Keratinocyte (primary cell): ENCODE data around the gene SHROOM4. TPM values are rescaled to one million over a fixed set of nuclear protein-coding genes. Genes with fewer than 3 reads are reported as not detected.

Experiments used
- DNase-seq: peaks from one replicate; pipeline ENCODE4 v3.0.0-alpha.2; 2011; ENCODE audit warnings: low read depth, missing footprints, low spot score
- FAIRE-seq: peaks from 2 replicates; lab custom pipeline; 2011; peaks lifted over from hg19 to GRCh38; lab: Jason Lieb, UNC
- H2AFZ ChIP-seq: 2 replicates; pipeline ENCODE4 v1.6.0; 2012; ENCODE audit warnings: low read length, control low read depth, inconsistent platforms; ENCODE audit not compliant: control insufficient read depth
- H3K27ac ChIP-seq: 2 replicates; pipeline ENCODE4 v1.5.1; 2011; ENCODE audit warnings: low read length; ENCODE audit not compliant: control insufficient read depth, insufficient read depth
- H3K27me3 ChIP-seq: 3 replicates; pipeline ENCODE4 v1.6.0; 2011; ENCODE audit warnings: low read length; ENCODE audit not compliant: control insufficient read depth, insufficient read depth; ENCODE audit errors: extremely low read depth
- H3K36me3 ChIP-seq, 2 experiments: 2 replicates in 1 of 2; 3 replicates in 1 of 2; pipeline ENCODE4 v1.5.1; 2011; ENCODE audit warnings: low read length in 2 of 2, mild to moderate bottlenecking in 1 of 2; ENCODE audit not compliant: control insufficient read depth in 2 of 2, insufficient read depth in 2 of 2; ENCODE audit errors: extremely low read depth in 1 of 2
- H3K4me1 ChIP-seq: 3 replicates; pipeline ENCODE4 v1.5.1; 2011; ENCODE audit warnings: low read length; ENCODE audit not compliant: control insufficient read depth, insufficient read depth; ENCODE audit errors: extremely low read depth
- H3K4me2 ChIP-seq: 3 replicates; pipeline ENCODE4 v1.6.0; 2011; ENCODE audit warnings: low read depth, low read length; ENCODE audit not compliant: control insufficient read depth, insufficient read depth; ENCODE audit errors: extremely low read depth
- H3K4me3 ChIP-seq, 3 experiments: fragments of 200-600 bp in 1 of 3; sonication (generic) in 1 of 3; 2 replicates in 2 of 3; 3 replicates in 1 of 3; pipeline ENCODE4 v1.5.1; 2011 to 2016; ENCODE audit warnings: low read length in 3 of 3, mild to moderate bottlenecking in 3 of 3, control low read depth in 2 of 3, inconsistent platforms in 1 of 3, low read depth in 1 of 3, mixed read lengths in 1 of 3, mixed run types in 1 of 3, moderate library complexity in 1 of 3; ENCODE audit not compliant: control insufficient read depth in 2 of 3, insufficient read depth in 2 of 3; ENCODE audit errors: extremely low read depth in 1 of 3
- H3K79me2 ChIP-seq: 2 replicates; pipeline ENCODE4 v1.6.0; 2012; ENCODE audit warnings: low read length; ENCODE audit not compliant: control insufficient read depth, insufficient read depth
- H3K9ac ChIP-seq: 3 replicates; pipeline ENCODE4 v1.6.0; 2011; ENCODE audit warnings: low read length; ENCODE audit not compliant: control insufficient read depth, insufficient read depth; ENCODE audit errors: extremely low read depth
- H3K9me1 ChIP-seq: 3 replicates; pipeline ENCODE4 v1.6.0; 2011; ENCODE audit warnings: low read length; ENCODE audit not compliant: control insufficient read depth, insufficient read depth; ENCODE audit errors: extremely low read depth
- H3K9me3 ChIP-seq: 2 replicates; pipeline ENCODE4 v1.5.1; 2012; ENCODE audit warnings: low read depth, low read length; ENCODE audit not compliant: control insufficient read depth
- H4K20me1 ChIP-seq: 3 replicates; pipeline ENCODE4 v1.6.0; 2011; ENCODE audit warnings: low read length; ENCODE audit not compliant: control insufficient read depth, insufficient read depth; ENCODE audit errors: extremely low read depth
- EZH2 ChIP-seq: IDR thresholded peaks from one replicate; pipeline ENCODE4 v1.6.1; 2012; ENCODE audit warnings: inconsistent platforms, mild to moderate bottlenecking, low read length, moderate library complexity
- dilution Hi-C: fragments of 300-500 bp; cut with MboI; formaldehyde crosslinking; loops from one replicate; pipeline ENCODE4 v1.7.0; 2020; ENCODE audit warnings: low sequenced_read_pairs; ENCODE audit not compliant: extremely low pct_ligation_motif_present
- polyA plus RNA-seq, 5 experiments: library from polyadenylated mRNA; depleted of rRNA in 3 of 5; stranded (reverse) in 3 of 5; stranded (forward) in 1 of 5; unstranded in 1 of 5; fragments of >200 nt; gene quantifications; 1 replicate in 1 of 5; 2 replicates in 3 of 5; 3 replicates in 1 of 5; pipeline versions ENCODE4 v1.2.1 to v1.2.3, GENCODE V29; 2011 to 2012; ENCODE audit warnings: missing spikeins in 2 of 5, low read depth in 1 of 5, low replicate concordance in 1 of 5
- TF ChIP-seq, protein P1 (sequence below), 3 experiments: IDR thresholded peaks in 1 of 3; conservative IDR thresholded peaks in 1 of 3; optimal IDR thresholded peaks in 1 of 3; 2 replicates in 2 of 3; 3 replicates in 1 of 3; pipeline versions ENCODE3 to v1.5.1; 2011; ENCODE audit warnings: low read length in 3 of 3, mild to moderate bottlenecking in 3 of 3, moderate library complexity in 2 of 3, control low read depth in 1 of 3, inconsistent platforms in 1 of 3; ENCODE audit not compliant: insufficient read depth in 2 of 3; ENCODE audit errors: extremely low read depth in 1 of 3

The SHROOM4 gene
- polyA plus RNA-seq, 1 donor (not counting 4 experiments of a cell fraction or from before 2014, with no cell fraction given), result 0.50 TPM

DNA sequence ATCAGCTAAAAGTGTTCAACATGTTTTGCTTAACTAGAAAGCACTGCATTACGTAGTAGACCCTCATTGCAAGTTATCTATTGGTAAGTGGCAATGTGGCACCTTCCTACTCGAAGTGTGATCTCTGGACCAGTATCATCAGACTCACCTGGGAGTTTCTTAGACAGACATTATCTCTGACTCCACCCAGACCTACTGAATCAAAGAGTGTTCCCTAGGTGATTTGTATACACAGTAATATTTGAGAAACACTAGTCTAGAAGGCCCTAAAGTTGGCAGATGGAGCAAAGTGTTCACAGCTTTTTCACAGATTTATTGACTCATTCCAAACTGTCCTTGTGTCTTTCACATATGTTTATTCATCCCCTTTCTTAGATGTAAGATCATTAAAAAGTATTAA, 35.7 kb downstream of the SHROOM4 start:
- H3K4me3 ChIP-seq, result no peak overlapping the region
- no peaks in the 10 kb centered on the region for H3K79me2 ChIP-seq
- no peak overlapping the region for H3K27ac ChIP-seq
- H3K9ac ChIP-seq, result no peak overlapping the region
- H3K4me2 ChIP-seq, result no peak overlapping the region
- H2AFZ ChIP-seq, result no peak overlapping the region
- DNase-seq (no peak), FAIRE-seq (no peak)
- H3K9me3 ChIP-seq, result no peaks in the 10 kb centered on the region
- TF ChIP-seq EZH2, result no peak
- TF ChIP-seq, protein P1, sequence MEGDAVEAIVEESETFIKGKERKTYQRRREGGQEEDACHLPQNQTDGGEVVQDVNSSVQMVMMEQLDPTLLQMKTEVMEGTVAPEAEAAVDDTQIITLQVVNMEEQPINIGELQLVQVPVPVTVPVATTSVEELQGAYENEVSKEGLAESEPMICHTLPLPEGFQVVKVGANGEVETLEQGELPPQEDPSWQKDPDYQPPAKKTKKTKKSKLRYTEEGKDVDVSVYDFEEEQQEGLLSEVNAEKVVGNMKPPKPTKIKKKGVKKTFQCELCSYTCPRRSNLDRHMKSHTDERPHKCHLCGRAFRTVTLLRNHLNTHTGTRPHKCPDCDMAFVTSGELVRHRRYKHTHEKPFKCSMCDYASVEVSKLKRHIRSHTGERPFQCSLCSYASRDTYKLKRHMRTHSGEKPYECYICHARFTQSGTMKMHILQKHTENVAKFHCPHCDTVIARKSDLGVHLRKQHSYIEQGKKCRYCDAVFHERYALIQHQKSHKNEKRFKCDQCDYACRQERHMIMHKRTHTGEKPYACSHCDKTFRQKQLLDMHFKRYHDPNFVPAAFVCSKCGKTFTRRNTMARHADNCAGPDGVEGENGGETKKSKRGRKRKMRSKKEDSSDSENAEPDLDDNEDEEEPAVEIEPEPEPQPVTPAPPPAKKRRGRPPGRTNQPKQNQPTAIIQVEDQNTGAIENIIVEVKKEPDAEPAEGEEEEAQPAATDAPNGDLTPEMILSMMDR (optimal IDR thresholded peaks at IDR 0.05 in 1 of 3, IDR thresholded peaks at IDR 0.05 in 1 of 3, conservative IDR thresholded peaks at IDR 0.05 in 1 of 3; ENCODE audit: extremely low read depth in 1 of 3, insufficient read depth in 2 of 3, low read length in 3 of 3), result no peak
- H3K9me1 ChIP-seq, result no peaks in the 10 kb centered on the region
- no peaks in the 10 kb centered on the region for H3K27me3 ChIP-seq
- no peaks in the 10 kb centered on the region for H3K4me1 ChIP-seq
- no peaks in the 10 kb centered on the region for H4K20me1 ChIP-seq
- H3K36me3 ChIP-seq, result no peaks in the 10 kb centered on the region
- dilution Hi-C loops, result no loop called here

DNA sequence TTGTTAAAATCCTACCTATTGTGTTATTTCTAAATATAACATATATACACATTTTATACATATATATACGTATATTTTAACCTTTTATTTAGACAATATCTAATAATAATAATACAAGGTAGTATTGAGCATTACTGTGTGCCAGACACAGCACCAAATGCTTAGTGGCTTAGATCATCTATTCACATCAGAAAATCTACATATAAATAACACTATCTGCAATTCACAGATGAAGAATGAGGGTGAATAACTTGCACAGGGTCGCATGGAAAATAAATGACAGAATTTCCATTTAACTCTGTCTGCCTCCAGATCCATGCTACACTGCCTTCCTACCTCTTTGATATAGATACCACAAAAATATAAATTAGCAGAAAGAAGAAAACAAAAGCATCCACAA, 37.7 kb downstream of the SHROOM4 start:
- Histone ChIP-seq H4K20me1 (no peaks in the 10 kb centered on the region), H3K36me3 (no peaks in the 10 kb centered on the region), H3K9ac (no peak overlapping the region), H3K9me1 (no peaks in the 10 kb centered on the region), H3K9me3 (no peaks in the 10 kb centered on the region), H3K4me3 (no peak overlapping the region), H3K4me1 (no peaks in the 10 kb centered on the region), H3K79me2 (no peaks in the 10 kb centered on the region), H3K27me3 (no peaks in the 10 kb centered on the region), H2AFZ (no peak overlapping the region), H3K4me2 (no peak overlapping the region), H3K27ac (no peak overlapping the region)
- FAIRE-seq (no peak), DNase-seq (no peak)
- dilution Hi-C loops, result no loop called here
- TF ChIP-seq EZH2, result no peak
- TF ChIP-seq, protein P1 (optimal IDR thresholded peaks at IDR 0.05 in 1 of 3, IDR thresholded peaks at IDR 0.05 in 1 of 3, conservative IDR thresholded peaks at IDR 0.05 in 1 of 3; ENCODE audit: extremely low read depth in 1 of 3, insufficient read depth in 2 of 3, low read length in 3 of 3), result no peak
